ENCODE measurements around the gene CASK.

The CASK gene

DNA sequence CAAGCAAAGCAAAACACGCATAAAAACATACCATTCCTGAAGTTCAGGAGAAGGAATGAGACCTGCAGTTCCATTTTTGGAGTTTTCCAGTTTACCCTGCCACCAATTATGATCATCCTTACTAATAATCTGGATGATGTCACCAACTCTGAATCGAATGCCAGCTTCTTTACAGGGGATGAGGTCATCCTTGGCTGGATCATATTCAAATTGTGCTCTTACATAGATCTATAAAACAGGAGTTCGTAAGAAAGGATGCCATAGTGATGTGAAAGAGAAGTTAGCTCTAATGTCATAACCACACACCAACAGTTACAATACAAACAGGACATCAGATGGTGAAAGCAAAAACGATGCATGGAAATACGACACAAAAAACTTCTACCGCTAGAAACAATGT is 369.7 kb downstream of the CASK start:
- TF ChIP-seq, protein P1, sequence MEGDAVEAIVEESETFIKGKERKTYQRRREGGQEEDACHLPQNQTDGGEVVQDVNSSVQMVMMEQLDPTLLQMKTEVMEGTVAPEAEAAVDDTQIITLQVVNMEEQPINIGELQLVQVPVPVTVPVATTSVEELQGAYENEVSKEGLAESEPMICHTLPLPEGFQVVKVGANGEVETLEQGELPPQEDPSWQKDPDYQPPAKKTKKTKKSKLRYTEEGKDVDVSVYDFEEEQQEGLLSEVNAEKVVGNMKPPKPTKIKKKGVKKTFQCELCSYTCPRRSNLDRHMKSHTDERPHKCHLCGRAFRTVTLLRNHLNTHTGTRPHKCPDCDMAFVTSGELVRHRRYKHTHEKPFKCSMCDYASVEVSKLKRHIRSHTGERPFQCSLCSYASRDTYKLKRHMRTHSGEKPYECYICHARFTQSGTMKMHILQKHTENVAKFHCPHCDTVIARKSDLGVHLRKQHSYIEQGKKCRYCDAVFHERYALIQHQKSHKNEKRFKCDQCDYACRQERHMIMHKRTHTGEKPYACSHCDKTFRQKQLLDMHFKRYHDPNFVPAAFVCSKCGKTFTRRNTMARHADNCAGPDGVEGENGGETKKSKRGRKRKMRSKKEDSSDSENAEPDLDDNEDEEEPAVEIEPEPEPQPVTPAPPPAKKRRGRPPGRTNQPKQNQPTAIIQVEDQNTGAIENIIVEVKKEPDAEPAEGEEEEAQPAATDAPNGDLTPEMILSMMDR (IDR thresholded peaks at IDR 0.05; ENCODE audit: insufficient read depth, missing control alignments): no peak
- no peak for DNase-seq (ENCODE audit: insufficient read length, low spot score)
- no peak for FAIRE-seq

DNA sequence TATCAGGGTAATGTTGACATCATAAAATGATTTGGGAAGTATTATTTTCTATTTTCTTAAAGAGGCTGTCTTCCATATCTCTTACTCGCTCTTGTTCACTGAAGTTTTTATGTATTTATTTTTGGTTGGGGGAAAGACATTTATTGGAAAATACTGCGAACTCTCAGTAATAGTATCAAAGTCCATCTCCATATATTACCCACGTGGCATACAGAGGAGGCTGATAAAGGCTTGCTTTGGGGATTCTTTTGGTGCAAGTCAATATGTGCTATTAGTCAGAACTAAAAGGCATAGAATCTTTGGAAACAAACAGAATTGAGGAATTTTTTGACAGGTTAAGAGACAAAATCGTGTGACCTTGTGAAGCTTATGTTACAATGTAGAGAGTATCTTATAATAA is 374.9 kb downstream of the CASK start:
- TF ChIP-seq, protein P1 (IDR thresholded peaks at IDR 0.05; ENCODE audit: insufficient read depth, missing control alignments): no peak
- FAIRE-seq (no peak), DNase-seq (ENCODE audit: insufficient read length, low spot score) (no peak)

DNA sequence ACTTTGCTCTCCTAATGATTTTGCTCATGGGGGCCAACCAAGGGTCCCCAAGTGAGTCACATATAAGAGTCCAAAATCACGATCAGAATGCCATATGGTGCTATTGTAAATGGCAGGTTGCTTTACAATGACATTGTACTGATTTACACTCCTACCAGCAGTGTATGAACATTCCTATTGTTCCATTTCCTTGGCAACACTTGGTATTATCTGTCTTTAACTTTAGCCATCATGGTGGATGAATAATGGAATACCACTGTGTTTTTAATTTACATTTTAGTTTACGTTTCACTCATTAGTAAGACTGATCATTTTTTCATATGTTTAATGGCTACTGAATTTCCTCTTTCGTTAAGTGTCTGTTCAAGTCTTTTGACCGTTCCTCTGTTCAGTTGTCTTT is 379.7 kb downstream of the CASK start:
- DNase-seq (ENCODE audit: insufficient read length, low spot score): no peak
- FAIRE-seq: no peak
- TF ChIP-seq, protein P1 (IDR thresholded peaks at IDR 0.05; ENCODE audit: insufficient read depth, missing control alignments): no peak

DNA sequence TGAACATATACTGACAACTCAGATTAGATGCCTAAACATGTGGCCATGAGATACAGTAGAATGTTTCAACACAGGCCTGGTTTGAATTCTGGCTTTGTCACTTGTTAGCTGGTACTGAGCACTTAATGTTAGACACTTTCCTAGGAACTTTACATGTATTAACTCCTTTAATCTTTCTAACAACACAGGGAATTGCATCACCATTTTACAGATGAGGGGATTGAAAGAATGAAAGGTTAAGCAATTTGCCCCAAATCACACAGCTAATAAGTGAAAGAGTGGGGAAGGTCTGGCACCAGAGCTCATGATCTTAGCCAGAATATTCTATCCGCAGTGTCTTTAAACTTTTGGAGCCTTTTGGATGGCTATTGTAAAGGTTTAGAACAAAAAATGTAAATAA is 380.3 kb downstream of the CASK start:
- FAIRE-seq (no peak), DNase-seq (ENCODE audit: insufficient read length, low spot score) (no peak)
- TF ChIP-seq, protein P1 (IDR thresholded peaks at IDR 0.05; ENCODE audit: insufficient read depth, missing control alignments): no peak

DNA sequence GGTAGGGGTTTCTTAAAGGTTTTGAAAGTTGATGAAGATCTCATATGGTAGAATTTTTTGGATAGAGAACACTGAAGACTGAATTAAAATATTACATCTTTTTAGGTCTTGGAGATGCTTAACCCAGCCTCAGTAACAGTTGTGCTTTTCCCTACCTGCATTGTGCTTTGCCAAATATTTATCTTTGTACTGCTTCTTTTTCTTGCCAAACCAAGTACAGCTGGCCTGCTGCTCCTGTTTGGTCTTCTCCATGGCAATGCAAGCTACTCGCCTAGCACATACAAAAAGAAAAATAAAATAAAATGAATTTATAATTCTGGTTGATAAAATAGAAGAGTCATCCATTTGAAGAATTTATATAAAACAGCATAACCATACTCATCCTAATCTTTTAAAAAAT is 380.8 kb downstream of the CASK start:
- DNase-seq (ENCODE audit: insufficient read length, low spot score) (no peak), FAIRE-seq (no peak)
- TF ChIP-seq, protein P1 (IDR thresholded peaks at IDR 0.05; ENCODE audit: insufficient read depth, missing control alignments): no peak

DNA sequence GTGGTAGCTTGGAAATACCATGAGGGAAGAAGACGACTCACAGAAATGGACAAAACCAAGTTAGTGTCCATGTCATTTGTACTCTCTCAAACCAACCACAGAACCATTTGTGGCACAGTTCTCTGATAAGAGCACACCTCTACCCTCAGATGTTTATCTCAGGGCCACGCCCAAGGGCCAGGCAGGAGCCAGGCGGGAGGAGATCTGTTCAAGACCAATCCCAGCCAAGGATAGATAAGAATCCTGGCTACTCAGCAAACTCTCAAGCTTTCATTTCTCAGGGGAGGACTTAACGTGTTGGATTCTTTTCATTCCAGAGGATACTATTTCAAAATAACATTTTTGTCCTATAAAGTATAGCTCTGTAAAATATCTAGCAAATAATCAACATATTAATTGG is 381.2 kb downstream of the CASK start:
- no peak for FAIRE-seq
- TF ChIP-seq, protein P1 (IDR thresholded peaks at IDR 0.05; ENCODE audit: insufficient read depth, missing control alignments): no peak

DNA sequence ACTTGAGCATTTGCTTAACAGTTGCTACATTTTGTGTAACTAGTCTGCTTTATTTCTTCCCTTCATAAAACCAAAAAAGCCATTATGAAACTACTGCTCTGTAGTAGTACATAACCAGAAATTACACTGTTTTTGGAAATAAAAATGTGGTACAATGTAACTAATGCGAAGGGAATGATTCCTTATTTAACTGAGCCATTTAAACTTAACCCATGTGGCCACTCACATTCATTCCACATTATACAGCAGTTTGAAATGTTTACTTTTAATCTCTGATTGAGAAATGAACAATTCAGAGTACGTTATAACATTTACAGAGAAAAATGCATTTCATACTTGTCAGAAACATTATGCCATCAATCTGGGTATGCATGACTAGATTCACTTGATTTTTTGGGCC is 382.0 kb downstream of the CASK start:
- DNase-seq (ENCODE audit: insufficient read length, low spot score) (no peak), FAIRE-seq (no peak)
- TF ChIP-seq, protein P1 (IDR thresholded peaks at IDR 0.05; ENCODE audit: insufficient read depth, missing control alignments): no peak

More for the DNA sequence above, 381.2 kb downstream of the CASK start:
- no peak for DNase-seq (ENCODE audit: insufficient read length, low spot score)
